OCI-LY1 (cell line): Measurements from ENCODE around the gene ARFGEF3.

Experiments
- EZH2 ChIP-seq: fragments of 200-600 bp; sonication (generic), shearing (Covaris generic); IDR thresholded peaks from 2 replicates; pipeline ENCODE4 v1.8.0; 2017; ENCODE audit warnings: borderline replicate concordance, mixed run types, mild to moderate bottlenecking, antibody characterized with exemption, low read length, moderate library complexity, mixed read lengths
- TF ChIP-seq, protein P1 (sequence below): fragments of 200-600 bp; sonication (generic), shearing (Covaris generic); IDR thresholded peaks from 2 replicates; pipeline ENCODE4 v1.5.1; 2017; ENCODE audit warnings: mild to moderate bottlenecking, antibody characterized with exemption, low read length, moderate library complexity, mixed read lengths

DNA sequence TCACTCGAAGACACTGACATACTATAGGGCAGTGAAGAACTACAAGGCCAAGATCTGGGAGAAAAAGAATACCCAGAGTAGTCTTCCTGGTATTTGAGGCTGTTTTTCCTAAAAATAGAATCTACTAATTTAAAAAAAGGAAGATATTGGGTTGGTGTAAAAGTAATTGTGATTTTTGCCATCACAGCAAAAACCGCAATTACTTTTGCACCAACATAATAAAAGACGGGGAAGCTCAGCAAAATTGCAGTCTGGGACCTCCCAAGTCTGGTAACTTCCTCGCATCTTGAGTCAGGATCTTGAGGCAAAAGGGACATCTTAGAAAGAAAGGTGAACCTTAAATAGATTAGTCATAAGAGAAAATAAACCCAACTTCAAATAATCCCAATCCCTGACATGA is 138.7 kb downstream of the ARFGEF3 start:
- TF ChIP-seq, protein P1, sequence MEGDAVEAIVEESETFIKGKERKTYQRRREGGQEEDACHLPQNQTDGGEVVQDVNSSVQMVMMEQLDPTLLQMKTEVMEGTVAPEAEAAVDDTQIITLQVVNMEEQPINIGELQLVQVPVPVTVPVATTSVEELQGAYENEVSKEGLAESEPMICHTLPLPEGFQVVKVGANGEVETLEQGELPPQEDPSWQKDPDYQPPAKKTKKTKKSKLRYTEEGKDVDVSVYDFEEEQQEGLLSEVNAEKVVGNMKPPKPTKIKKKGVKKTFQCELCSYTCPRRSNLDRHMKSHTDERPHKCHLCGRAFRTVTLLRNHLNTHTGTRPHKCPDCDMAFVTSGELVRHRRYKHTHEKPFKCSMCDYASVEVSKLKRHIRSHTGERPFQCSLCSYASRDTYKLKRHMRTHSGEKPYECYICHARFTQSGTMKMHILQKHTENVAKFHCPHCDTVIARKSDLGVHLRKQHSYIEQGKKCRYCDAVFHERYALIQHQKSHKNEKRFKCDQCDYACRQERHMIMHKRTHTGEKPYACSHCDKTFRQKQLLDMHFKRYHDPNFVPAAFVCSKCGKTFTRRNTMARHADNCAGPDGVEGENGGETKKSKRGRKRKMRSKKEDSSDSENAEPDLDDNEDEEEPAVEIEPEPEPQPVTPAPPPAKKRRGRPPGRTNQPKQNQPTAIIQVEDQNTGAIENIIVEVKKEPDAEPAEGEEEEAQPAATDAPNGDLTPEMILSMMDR = no peak
- no peak for TF ChIP-seq EZH2
